Subcutaneous abdominal adipose tissue (tissue), 5 donors: ENCODE results near the gene TUBB4B.

Source experiments
- H3K27ac ChIP-seq: one replicate; pipeline ENCODE4 v1.7.0; 2013; ENCODE audit warnings: low read depth, mild to moderate bottlenecking, inconsistent platforms, low read length, moderate library complexity
- H3K27me3 ChIP-seq, 5 donors: one replicate each; pipeline ENCODE4 v1.7.0; 2013; ENCODE audit warnings: low read length in 5 of 5, inconsistent platforms in 1 of 5; ENCODE audit not compliant: control insufficient read depth in 5 of 5, insufficient read depth in 4 of 5
- H3K36me3 ChIP-seq, 5 donors: one replicate each; pipeline ENCODE4 v1.7.0; 2013; ENCODE audit warnings: low read length in 5 of 5; ENCODE audit not compliant: control insufficient read depth in 5 of 5, insufficient read depth in 5 of 5
- H3K4me1 ChIP-seq, 5 donors: one replicate each; pipeline ENCODE4 v1.7.0; 2013; ENCODE audit warnings: low read length in 5 of 5, mild to moderate bottlenecking in 3 of 5, moderate library complexity in 1 of 5; ENCODE audit not compliant: control insufficient read depth in 5 of 5, insufficient read depth in 5 of 5
- H3K4me3 ChIP-seq, 5 donors: one replicate each; pipeline ENCODE4 v1.7.0; 2013; ENCODE audit warnings: low read length in 5 of 5, low read depth in 1 of 5
- H3K9ac ChIP-seq, 5 donors: one replicate each; pipeline ENCODE4 v1.7.0; 2013; ENCODE audit warnings: low read length in 5 of 5, mild to moderate bottlenecking in 4 of 5, moderate library complexity in 3 of 5
- H3K9me3 ChIP-seq, 5 donors: one replicate each; pipeline ENCODE4 v1.7.0; 2013; ENCODE audit warnings: low read length in 5 of 5; ENCODE audit not compliant: control insufficient read depth in 5 of 5
- donor health status: healthy.
- donor health status: healthy.
- donor health status: healthy.
- donor health status: healthy.
- donor health status: healthy.

TUBB4B gene

DNA sequence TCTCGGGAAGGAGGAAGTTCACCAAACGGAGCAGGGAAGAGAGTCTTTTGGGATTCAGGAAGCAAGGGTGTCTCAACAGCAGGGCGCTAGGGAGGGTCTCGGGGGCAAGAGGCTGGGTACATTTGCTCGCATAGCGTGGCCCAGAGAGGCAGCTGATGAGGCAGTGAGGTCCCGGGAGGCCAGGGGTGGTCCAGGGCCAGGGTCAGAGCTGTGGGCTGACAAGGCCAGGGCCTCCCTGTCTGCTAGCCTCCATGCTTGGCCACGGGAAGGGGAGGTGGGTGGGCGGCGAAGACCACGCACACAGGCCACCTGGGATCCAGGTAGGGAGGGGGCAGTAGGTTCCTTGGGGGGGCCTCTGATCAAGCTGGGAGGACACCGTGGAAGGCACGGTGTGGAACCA is 29.6 kb upstream of the TUBB4B start:
- H3K4me3 ChIP-seq, result no peak overlapping the region
- peaks cover 0 to 20% (median 12%) of the 10 kb centered on the region in 5 donors for H3K36me3 ChIP-seq
- H3K27ac ChIP-seq, result no peak overlapping the region
- peaks cover 3 to 8% (median 5%) of the 10 kb centered on the region in 5 donors for H3K4me1 ChIP-seq
- no peak overlapping the region for H3K9ac ChIP-seq
- no peaks in the 10 kb centered on the region for H3K27me3 ChIP-seq
- H3K9me3 ChIP-seq, result no peaks in the 10 kb centered on the region

- no peak overlapping the region for H3K4me3 ChIP-seq
- peaks cover 0 to 22% (median 12%) of the 10 kb centered on the region in 5 donors for H3K36me3 ChIP-seq
- H3K27me3 ChIP-seq, result no peaks in the 10 kb centered on the region
- H3K4me1 ChIP-seq, result peaks cover 0 to 10% (median 8%) of the 10 kb centered on the region in 5 donors
- H3K9me3 ChIP-seq, result no peaks in the 10 kb centered on the region
- H3K9ac ChIP-seq, result no peak overlapping the region
- no peak overlapping the region for H3K27ac ChIP-seq
Measured at GRCh38 chr9:137212520-137212919, 28.6 kb upstream of the TUBB4B start.

DNA sequence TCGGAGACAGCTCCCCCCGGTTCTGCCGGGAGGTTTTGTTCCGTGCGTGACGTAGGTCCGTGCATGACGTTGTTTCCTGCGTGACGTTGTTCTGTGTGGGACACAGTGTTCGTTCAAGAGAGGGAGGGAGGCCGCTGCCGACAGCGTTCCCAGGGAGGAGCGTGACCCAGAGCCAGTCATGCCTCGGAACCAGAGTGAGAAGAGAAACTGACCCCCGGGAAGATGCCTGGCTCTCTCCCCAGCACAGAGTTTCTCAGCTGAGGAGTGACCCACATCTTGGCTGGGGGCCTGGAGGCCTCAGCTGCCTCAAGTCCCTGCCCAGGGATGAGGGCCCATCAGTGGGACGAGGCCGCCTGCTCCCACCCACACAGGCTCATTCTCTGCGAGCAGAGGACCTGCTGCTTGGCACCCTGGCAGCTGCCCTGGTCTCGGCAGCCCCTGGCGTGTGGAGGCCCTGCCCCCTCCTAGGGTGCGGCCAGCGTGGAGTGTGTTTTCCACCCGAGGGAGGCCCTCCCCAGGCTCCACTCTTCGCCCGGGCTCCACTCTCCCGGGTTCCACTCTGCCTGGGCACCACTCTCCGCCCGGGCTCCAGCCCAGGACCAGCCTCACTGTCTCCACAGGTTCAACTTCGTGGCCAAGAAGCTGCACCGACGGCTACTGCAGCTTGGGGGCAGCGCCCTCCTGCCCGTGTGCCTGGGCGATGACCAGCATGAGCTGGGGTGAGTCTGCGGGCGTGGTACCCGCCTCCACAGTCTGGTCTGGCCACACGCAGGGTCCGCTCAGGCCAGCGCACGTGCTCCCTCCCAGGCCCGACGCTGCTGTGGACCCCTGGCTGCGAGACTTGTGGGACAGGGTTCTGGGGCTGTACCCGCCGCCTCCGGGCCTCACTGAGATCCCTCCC is 27.7 kb upstream of the TUBB4B start:
- peaks cover 0 to 22% (median 12%) of the 10 kb centered on the region in 5 donors for H3K36me3 ChIP-seq
- peaks cover 0 to 19% (median 17%) of the 10 kb centered on the region in 5 donors for H3K4me1 ChIP-seq
- no peak overlapping the region for H3K9ac ChIP-seq
- H3K27me3 ChIP-seq, result no peaks in the 10 kb centered on the region
- H3K9me3 ChIP-seq, result no peaks in the 10 kb centered on the region
- H3K27ac ChIP-seq, result no peak overlapping the region
- no peak overlapping the region for H3K4me3 ChIP-seq

DNA sequence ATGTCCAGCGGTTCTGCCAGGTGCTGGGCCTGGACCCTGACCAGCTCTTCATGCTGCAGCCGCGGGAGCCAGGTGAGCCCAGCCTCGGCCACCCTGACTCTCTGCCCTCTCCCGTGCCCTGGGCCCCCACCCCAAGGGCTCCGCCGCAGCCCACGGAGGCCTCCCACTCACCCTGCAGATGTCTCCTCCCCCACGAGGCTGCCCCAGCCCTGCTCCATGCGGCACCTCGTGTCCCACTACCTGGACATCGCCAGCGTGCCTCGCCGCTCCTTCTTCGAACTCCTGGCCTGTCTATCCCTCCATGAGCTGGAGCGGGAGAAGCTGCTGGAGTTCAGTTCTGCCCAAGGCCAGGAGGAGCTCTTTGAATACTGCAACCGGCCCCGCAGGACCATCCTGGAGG is 26.5 kb upstream of the TUBB4B start:
- Histone ChIP-seq H3K9ac (no peak overlapping the region), H3K9me3 (no peaks in the 10 kb centered on the region), H3K4me1 (peaks cover 0 to 24% (median 18%) of the 10 kb centered on the region in 5 donors), H3K4me3 (no peak overlapping the region), H3K27me3 (no peaks in the 10 kb centered on the region), H3K36me3 (peaks cover 0 to 16% (median 12%) of the 10 kb centered on the region in 5 donors), H3K27ac (no peak overlapping the region)

- H3K27ac ChIP-seq, result no peak overlapping the region
- H3K4me3 ChIP-seq, result no peak overlapping the region
- peaks cover 0 to 15% (median 12%) of the 10 kb centered on the region in 5 donors for H3K36me3 ChIP-seq
- H3K9me3 ChIP-seq, result no peaks in the 10 kb centered on the region
- H3K9ac ChIP-seq, result no peak overlapping the region
- no peaks in the 10 kb centered on the region for H3K27me3 ChIP-seq
- peaks cover 0 to 24% (median 18%) of the 10 kb centered on the region in 5 donors for H3K4me1 ChIP-seq
Measured at GRCh38 chr9:137215196-137215986, 25.7 kb upstream of the TUBB4B start.

DNA sequence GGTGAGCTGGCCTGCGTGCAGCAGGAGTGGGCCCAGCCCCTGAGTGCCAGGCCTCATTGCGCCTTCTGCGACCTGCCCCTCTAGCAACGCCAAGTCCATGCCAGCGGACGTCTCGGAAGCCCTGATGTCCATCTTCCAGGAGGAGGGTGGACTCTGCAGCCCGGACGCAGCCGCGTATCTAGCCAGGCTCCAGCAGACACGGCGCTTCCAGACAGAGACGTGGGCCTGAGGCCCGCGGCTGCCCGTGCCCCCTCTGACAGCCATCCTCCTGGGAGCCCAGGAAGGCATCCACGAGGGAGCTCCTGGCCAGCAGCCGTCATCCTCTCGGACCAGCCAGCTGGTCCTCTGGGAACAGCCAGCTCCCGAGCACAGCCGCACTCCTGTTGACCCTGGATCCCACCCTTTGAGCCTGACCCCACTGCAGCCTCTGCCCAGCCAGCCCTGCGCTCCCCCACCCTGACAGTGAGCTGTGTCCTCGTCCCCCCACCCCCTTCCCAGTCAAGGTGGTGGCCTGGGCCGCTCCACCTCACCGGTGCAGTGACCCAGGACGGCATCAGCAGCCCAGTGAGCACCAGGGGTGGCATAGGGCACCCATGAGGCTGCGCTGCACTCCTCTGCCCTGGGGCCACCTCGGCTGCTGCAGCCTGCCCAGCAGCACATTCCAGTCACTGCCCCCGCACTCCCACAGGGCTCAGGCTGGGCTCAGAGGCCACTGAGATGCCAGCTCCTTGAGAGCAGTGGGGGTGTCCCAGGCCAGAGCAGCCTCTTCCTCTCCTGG is 24.7 kb upstream of the TUBB4B start:
- Histone ChIP-seq H3K4me1 (peaks cover 0 to 24% (median 19%) of the 10 kb centered on the region in 5 donors), H3K27me3 (no peaks in the 10 kb centered on the region), H3K27ac (no peak overlapping the region), H3K9ac (no peak overlapping the region), H3K36me3 (peaks cover 0 to 15% (median 12%) of the 10 kb centered on the region in 5 donors), H3K4me3 (no peak overlapping the region), H3K9me3 (no peaks in the 10 kb centered on the region)

DNA sequence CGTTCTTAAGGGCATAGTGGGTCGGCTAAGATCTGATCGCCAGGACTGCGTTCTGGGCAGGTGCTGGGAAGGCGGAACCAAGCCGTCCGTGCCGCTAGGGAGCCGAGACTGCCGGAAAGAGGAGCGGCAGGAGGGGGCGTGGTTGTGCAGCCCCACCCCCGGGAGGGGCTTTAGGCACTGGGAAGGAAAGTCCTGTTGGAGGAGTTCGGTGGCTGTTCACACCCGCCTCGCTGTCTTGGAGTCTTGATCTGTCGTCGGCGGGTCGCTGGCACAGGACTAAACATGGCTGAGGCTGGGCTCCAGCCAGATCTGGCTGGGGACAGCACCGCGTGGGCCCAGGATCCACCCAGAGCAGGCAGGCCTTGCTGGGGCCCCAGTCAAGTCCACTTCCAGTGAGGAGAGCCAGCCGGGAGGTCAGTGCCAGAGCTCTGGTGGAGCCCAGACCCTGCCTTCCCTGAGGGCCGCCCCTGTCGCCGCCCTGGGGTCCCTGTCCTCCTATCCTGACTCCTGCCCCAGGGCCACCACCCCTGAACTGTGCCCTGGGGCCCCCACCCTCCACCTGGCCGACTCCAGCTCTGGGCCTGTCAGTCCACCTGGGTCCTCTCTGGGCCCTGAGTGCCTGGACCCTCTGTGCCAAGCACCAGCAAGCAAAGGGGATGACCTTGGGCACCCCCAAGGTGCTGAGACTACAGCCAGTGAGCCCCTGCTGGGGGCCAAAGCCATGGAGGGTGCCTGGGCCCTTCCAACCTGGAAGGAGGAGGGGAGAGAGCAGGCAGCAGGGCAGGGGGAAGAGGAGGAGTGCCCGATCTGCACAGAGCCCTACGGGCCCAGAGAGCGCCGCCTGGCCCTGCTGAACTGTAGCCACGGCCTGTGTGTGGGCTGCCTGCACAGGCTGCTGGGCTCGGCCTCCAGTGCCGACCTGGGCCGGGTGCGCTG is 23.5 kb upstream of the TUBB4B start:
- Histone ChIP-seq H3K36me3 (peaks cover 0 to 15% (median 12%) of the 10 kb centered on the region in 5 donors), H3K4me1 (peaks cover 0 to 29% (median 23%) of the 10 kb centered on the region in 5 donors), H3K4me3 (peak overlapping the region; percentile 17 to 63 (median 44)), H3K9me3 (no peaks in the 10 kb centered on the region), H3K27ac (no peak overlapping the region), H3K9ac (peak overlapping the region in 3 of 5 donors; percentile 17 to 77 (median 57)), H3K27me3 (no peaks in the 10 kb centered on the region)

DNA sequence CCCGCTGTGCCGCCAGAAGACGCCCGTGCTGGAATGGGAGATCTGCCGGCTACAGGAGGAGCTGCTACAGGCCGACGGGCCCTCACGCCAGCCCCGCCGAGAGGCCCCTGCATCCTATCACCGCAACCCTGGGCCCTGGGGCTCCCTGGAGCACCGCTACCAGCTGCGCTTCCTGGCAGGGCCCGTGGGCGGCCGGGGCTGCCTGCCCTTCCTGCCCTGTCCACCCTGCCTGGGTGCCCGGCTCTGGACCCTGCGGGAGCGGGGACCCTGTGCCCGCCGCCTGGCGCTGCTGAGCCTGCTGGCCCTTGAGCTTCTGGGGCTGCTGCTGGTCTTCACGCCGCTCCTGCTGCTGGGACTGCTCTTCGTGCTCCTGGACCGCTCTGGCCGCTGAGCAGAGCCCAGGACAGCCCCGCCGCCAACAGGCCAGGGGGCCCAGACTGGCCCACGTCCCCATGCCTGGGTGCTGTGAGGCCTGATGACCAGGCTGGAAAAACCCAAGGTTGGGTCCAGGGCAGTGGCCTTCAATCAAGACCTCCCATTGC is 22.8 kb upstream of the TUBB4B start:
- H3K4me3 ChIP-seq, result no peak overlapping the region
- peaks cover 0 to 15% (median 12%) of the 10 kb centered on the region in 5 donors for H3K36me3 ChIP-seq
- no peaks in the 10 kb centered on the region for H3K9me3 ChIP-seq
- no peak overlapping the region for H3K27ac ChIP-seq
- H3K9ac ChIP-seq, result peak overlapping the region in 1 of 5 donors; percentile 77
- H3K27me3 ChIP-seq, result no peaks in the 10 kb centered on the region
- peaks cover 0 to 36% (median 29%) of the 10 kb centered on the region in 5 donors for H3K4me1 ChIP-seq
